Measurements from ENCODE around the gene TULP3. TPM values are rescaled to one million over a fixed set of nuclear protein-coding genes. Genes with fewer than 3 reads are reported as not detected.

TULP3 gene
- total RNA-seq, 2 experiments from 2014 or later = 5.6 to 6.0 TPM

GRCh38 chr12:2845280-2845679 is 45.4 kb upstream of the TULP3 start:
- no peak for TF ChIP-seq CTCF (IDR thresholded peaks at IDR 0.05)
- intact Hi-C loops (cut with micrococcal nuclease) = no loop called here
- POLR2A ChIA-PET = interaction anchor here (0.9 to 1.1 kb wide), 3 partner anchors 9 to 28 kb away, joined by 3 read pairs; no protein-coding TSS in a partner anchor
- H3K27me3 Mint-ChIP-seq = no peaks in the 10 kb centered on the region
- DNase-seq (no peak), ATAC-seq (no peak)
- no peak overlapping the region for H3K4me3 Mint-ChIP-seq
- CTCF ChIA-PET = interaction anchor here (0.7 to 3.4 kb wide), 8 partner anchors 9 to 197 kb away, joined by 3 to 11 read pairs (median 4); partner anchors contain the start of gene TULP3
- no peaks in the 10 kb centered on the region for H3K9me3 Mint-ChIP-seq
- no peak overlapping the region for H3K27ac Mint-ChIP-seq
- H3K36me3 Mint-ChIP-seq (ENCODE audit: low read depth) = peaks cover 12% of the 10 kb centered on the region
- H3K4me1 Mint-ChIP-seq (ENCODE audit: low read depth) = no peaks in the 10 kb centered on the region

GRCh38 chr12:2851931-2852330 is 38.8 kb upstream of the TULP3 start:
- intact Hi-C loops (cut with micrococcal nuclease) = loop anchor here (10.0 kb wide), 1 partner anchor 193 kb away; no protein-coding TSS in a partner anchor
- H3K4me1 Mint-ChIP-seq (ENCODE audit: low read depth) = no peaks in the 10 kb centered on the region
- H3K4me3 Mint-ChIP-seq = no peak overlapping the region
- ATAC-seq (no peak), DNase-seq (no peak)
- H3K27ac Mint-ChIP-seq = no peak overlapping the region
- POLR2A ChIA-PET = no interaction called here
- H3K36me3 Mint-ChIP-seq (ENCODE audit: low read depth) = peaks cover 3% of the 10 kb centered on the region
- TF ChIP-seq CTCF (IDR thresholded peaks at IDR 0.05) = no peak
- no peaks in the 10 kb centered on the region for H3K9me3 Mint-ChIP-seq
- CTCF ChIA-PET = interaction anchor here (1.0 kb wide), 1 partner anchor 23 kb away, joined by 3 read pairs; no protein-coding TSS in a partner anchor
- no peaks in the 10 kb centered on the region for H3K27me3 Mint-ChIP-seq

GRCh38 chr12:2853626-2854025 is 37.1 kb upstream of the TULP3 start:
- intact Hi-C loops (cut with micrococcal nuclease) = loop anchor here (10.0 kb wide), 1 partner anchor 191 kb away; no protein-coding TSS in a partner anchor
- ATAC-seq (peak; percentile 78), DNase-seq (peak; percentile 65)
- Mint-ChIP-seq H3K27me3 (no peaks in the 10 kb centered on the region), H3K9me3 (no peaks in the 10 kb centered on the region), H3K27ac (no peak overlapping the region), H3K4me1 (ENCODE audit: low read depth) (no peaks in the 10 kb centered on the region), H3K36me3 (ENCODE audit: low read depth) (peaks cover 6% of the 10 kb centered on the region), H3K4me3 (no peak overlapping the region)
- peak; percentile 67 for TF ChIP-seq CTCF (IDR thresholded peaks at IDR 0.05)
- ChIA-PET POLR2A (interaction anchor here (0.8 to 1.2 kb wide), 2 partner anchors 8 to 13 kb away, joined by 3 read pairs; no protein-coding TSS in a partner anchor), CTCF (interaction anchor here (0.6 to 2.4 kb wide), 20 partner anchors 9 to 206 kb away, joined by 3 to 25 read pairs (median 4); partner anchors contain the start of genes FOXM1 and RHNO1)

- POLR2A ChIA-PET = interaction anchor here (0.6 to 1.4 kb wide), 3 partner anchors 15 to 987 kb away, joined by 3 to 5 read pairs (median 3); no protein-coding TSS in a partner anchor
- Mint-ChIP-seq H3K9me3 (no peaks in the 10 kb centered on the region), H3K36me3 (ENCODE audit: low read depth) (peaks cover 16% of the 10 kb centered on the region), H3K27ac (no peak overlapping the region), H3K27me3 (no peaks in the 10 kb centered on the region), H3K4me1 (ENCODE audit: low read depth) (no peaks in the 10 kb centered on the region), H3K4me3 (no peak overlapping the region)
- no peak for TF ChIP-seq CTCF (IDR thresholded peaks at IDR 0.05)
- DNase-seq (no peak), ATAC-seq (no peak)
- CTCF ChIA-PET = interaction anchor here (0.6 to 2.4 kb wide), 17 partner anchors 8 to 1098 kb away, joined by 3 to 25 read pairs (median 3); partner anchors contain the start of genes FOXM1 and RHNO1
- intact Hi-C loops (cut with micrococcal nuclease) = loop anchor here (10.0 kb wide), 1 partner anchor 190 kb away; no protein-coding TSS in a partner anchor
Observed at GRCh38 chr12:2854669-2855453, 35.8 kb upstream of the TULP3 start.
